HG02623 (cell line): ENCODE data around the gene FAM184A.

Source experiments
- ATAC-seq: cut with Tn5 transposase; IDR thresholded peaks from one replicate; pipeline ENCODE4 v1.9.1; 2021; ENCODE audit warnings: moderate library complexity; ENCODE audit not compliant: unreplicated experiment

Gene FAM184A

GRCh38 chr6:118970866-118971265 lies 107.6 kb downstream of the FAM184A start:
- ATAC-seq = no peak

- ATAC-seq = no peak
Measured at GRCh38 chr6:118968416-118968815, 110.0 kb downstream of the FAM184A start.

GRCh38 chr6:118967239-118967638 lies 111.2 kb downstream of the FAM184A start:
- no peak for ATAC-seq

GRCh38 chr6:118965843-118966370 lies 112.6 kb downstream of the FAM184A start:
- ATAC-seq = no peak

- no peak for ATAC-seq
Measured at GRCh38 chr6:118965371-118965770, 113.1 kb downstream of the FAM184A start.

- no peak for ATAC-seq
Measured at GRCh38 chr6:118963003-118963402, 115.5 kb downstream of the FAM184A start.

GRCh38 chr6:118959903-118960302 lies 118.6 kb downstream of the FAM184A start:
- ATAC-seq = no peak

- ATAC-seq = no peak
Measured at GRCh38 chr6:118953391-118953790, 125.1 kb downstream of the FAM184A start.

GRCh38 chr6:118952683-118953082 lies 125.8 kb downstream of the FAM184A start:
- no peak for ATAC-seq

GRCh38 chr6:118945217-118945616 lies 133.2 kb downstream of the FAM184A start:
- no peak for ATAC-seq

GRCh38 chr6:118940770-118941169 lies 137.7 kb downstream of the FAM184A start:
- no peak for ATAC-seq

- ATAC-seq = no peak
Measured at GRCh38 chr6:118939683-118940082, 138.8 kb downstream of the FAM184A start.

- ATAC-seq = no peak
Measured at GRCh38 chr6:118935978-118936703, 142.3 kb downstream of the FAM184A start.

- ATAC-seq = peak; percentile 5
Measured at GRCh38 chr6:118935331-118935668, 143.2 kb downstream of the FAM184A start.

- ATAC-seq = peak; percentile 95
Measured at GRCh38 chr6:118934461-118935330, 143.8 kb downstream of the FAM184A start, which contains the start of gene MCM9. TSS of gene MCM9 (minus strand) at chr6:118935159. CDS start at chr6:118931723, 3,436 bp downstream.

GRCh38 chr6:118933855-118934460 lies 144.5 kb downstream of the FAM184A start:
- peak; percentile 0 for ATAC-seq

- ATAC-seq = no peak
Measured at GRCh38 chr6:118932421-118932820, 146.0 kb downstream of the FAM184A start.

- no peak for ATAC-seq
Measured at GRCh38 chr6:118931436-118931835, 147.0 kb downstream of the FAM184A start.

GRCh38 chr6:118930680-118931079 lies 147.8 kb downstream of the FAM184A start:
- ATAC-seq = no peak

GRCh38 chr6:118923035-118923434 lies 155.4 kb downstream of the FAM184A start:
- ATAC-seq = no peak

GRCh38 chr6:118921084-118921483 lies 157.4 kb downstream of the FAM184A start:
- no peak for ATAC-seq
